ENCODE data around the gene UTP3.
"Not testable (repeated sequence)": the region's sequence is repeated elsewhere in the genome, so short reads cannot be mapped to it uniquely, and the experiment has no call there.

Gene UTP3

DNA sequence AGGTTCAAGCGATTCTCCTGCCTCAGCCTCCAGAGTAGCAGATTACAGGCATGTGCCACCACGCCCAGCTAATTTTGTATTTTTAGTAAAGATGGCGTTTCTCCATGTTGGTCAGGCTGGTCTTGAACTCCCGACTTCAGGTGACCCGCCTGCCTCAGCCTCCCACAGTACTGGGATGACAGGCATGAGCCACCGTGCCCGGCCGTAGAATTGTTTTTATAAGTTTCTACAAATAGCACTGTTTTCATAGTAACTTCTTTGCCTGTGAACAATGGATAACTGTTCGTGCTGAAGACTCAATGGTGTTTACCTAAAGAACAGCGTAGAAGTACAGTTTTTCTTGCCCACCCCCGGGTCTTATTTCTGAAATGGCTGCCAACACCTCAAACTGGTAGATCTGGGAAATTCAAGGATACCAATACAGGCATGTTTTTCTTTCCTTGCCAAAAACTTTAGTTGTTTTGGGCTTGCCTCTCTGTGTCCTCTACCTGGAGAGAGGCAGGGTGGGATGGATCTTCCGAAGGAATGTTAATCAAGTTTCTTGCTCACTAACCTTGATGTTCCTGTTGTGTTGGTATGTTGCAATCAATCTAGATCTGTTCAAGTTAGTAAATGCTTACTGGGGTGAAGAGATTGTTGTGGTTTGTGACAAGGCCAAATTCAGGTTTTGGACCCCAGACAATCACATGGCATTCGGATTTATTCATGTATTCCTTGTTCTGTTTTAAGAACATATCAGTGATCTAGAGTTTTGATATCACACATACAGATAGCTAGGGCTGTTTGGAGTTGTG, 30.7 kb downstream of the UTP3 start:
- DNase-seq, result no peak

DNA sequence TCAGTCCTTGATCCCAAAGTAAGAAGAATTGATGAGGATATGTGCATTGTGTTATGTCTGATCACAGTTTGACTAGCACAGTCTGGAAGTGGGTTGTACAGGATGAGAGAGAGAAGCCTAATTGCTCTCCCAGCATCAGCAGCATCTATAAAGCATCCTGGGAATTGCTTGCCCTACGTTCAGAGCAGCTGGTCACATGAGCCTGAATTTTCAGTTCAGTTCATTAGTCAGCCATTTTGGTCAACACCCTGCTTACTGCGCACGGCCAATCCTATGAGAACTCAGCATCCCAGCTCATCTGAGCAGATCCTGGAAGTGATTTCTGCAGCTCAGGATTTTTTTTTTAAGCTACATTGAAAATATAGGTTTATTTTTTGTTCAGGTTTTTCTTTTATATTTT, 33.4 kb downstream of the UTP3 start, which contains the start of gene RUFY3:
RUFY3 (plus strand) TSS at position 218 of the 400 bp plus-strand sequence. CDS start 610 bp downstream, outside the sequence.
- no peak for DNase-seq

DNA sequence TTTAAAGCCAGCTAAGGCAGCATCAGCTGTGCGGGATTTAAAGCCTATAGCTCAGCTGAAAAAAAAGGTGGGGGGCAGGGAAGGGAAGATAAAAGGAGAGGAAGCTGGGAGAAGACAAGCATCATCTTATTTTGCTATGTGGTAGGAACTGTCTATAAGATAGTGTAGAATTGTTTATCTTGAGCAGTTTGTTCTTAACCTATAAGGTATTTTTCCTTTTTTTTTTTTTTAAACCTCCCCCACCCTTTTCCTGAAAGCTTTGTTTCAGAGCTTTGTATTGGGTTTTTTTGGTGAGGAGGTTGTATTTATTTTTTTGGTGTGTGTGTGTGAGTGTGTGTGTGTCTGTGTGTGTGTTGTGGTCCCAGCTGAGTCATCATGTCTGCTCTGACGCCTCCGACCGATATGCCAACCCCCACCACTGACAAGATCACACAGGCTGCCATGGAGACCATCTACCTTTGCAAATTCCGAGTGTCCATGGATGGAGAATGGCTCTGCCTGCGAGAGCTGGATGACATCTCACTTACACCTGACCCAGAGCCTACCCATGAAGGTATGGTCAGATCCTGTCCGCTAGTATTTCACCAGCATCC, 34.0 kb downstream of the UTP3 start:
- DNase-seq, result no peak

DNA sequence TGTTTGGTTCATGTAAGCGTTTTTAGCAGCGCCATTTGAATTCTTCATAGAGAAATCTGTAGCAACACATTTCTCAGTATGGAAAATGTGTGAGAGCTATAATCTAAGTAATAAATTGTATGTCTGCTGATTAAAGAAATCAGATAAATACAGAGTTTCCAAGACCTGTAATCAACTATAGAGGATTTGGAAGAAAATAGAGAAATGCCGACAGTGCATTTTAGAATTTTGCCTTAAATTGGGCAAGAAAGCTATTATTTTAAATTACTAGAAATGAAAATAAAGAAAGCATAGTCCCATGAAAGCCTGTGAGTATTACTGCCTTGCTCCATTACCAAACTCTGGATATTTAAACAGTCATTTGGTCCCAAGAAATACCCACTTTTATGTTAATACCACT, 36.1 kb downstream of the UTP3 start:
- DNase-seq, result no peak

DNA sequence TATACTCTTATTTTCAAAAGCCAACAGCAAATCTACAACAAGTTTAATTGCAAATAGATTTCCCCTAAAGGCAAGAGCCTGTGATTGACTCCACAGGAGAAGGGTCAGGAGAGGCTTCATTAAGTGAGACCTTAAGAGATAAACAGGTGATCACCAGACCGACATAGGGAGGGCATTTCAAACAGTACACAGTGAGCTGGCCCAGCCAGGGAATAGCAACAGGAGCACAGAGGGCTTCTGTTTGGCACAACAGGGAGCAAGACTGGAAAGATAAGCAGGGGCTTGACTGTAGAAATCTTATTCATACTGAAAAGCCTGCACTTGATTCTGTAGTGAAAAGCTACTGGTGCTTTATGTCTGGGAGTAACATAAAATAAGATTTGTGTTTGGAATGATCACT, 37.3 kb downstream of the UTP3 start:
- DNase-seq, result no peak

DNA sequence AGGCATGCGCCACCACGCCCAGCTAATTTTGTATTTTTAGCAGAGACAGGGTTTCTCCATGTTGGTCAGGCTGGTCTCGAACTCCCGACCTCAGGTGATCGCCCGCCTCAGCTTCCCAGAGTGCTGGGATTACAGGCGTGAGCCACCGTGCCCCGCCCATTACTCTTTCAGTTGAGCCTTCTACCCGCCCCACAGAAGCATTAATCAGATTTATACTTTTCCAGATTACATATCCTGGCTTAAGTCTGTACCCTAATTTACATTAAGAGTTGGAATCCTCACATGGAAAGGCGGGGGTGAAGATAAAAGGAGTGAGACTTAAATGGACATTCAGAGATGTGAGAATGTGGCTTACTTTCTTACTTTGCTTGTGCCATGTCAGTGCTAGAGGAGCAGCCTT, 38.2 kb downstream of the UTP3 start:
- not testable (repeated sequence) for DNase-seq

DNA sequence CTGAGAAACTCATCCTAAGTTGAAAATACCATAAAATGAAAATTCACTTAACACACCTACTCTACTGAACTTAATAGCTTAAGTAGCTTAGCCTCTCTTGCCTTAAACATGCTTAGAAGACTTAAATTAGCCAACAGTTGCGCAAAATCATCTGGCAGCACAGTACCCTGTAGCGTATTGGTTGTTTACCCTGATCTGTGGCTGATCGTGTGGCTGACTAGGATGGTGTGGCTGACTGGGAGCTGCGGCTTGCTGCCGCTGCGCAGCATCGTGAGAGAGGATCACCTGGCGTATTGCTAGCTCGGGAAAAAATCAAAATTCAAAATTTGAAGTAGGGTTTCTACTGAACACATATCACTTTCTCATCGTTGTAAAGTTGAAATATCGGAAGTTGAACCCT, 39.8 kb downstream of the UTP3 start:
- no peak for DNase-seq

DNA sequence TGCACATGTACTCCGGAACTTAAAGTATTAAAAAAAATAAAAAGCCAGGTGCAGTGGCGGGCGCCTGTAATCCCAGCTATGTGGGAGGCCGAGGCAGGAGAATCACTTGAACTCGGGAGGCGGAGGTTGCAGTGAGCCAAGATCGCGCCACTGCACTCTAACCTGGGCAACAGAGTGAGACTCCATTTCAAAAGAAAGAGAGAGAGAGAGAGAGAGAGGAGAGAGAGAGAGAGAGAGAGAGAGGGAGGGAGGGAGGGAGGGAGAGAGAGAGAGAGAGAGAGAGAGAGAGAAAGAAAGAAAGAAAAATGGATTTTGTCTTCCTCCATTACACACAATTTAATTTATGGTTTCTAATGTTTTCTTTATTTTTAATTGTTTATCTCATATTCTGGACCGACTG, 44.5 kb downstream of the UTP3 start:
- DNase-seq, result not testable (repeated sequence)

DNA sequence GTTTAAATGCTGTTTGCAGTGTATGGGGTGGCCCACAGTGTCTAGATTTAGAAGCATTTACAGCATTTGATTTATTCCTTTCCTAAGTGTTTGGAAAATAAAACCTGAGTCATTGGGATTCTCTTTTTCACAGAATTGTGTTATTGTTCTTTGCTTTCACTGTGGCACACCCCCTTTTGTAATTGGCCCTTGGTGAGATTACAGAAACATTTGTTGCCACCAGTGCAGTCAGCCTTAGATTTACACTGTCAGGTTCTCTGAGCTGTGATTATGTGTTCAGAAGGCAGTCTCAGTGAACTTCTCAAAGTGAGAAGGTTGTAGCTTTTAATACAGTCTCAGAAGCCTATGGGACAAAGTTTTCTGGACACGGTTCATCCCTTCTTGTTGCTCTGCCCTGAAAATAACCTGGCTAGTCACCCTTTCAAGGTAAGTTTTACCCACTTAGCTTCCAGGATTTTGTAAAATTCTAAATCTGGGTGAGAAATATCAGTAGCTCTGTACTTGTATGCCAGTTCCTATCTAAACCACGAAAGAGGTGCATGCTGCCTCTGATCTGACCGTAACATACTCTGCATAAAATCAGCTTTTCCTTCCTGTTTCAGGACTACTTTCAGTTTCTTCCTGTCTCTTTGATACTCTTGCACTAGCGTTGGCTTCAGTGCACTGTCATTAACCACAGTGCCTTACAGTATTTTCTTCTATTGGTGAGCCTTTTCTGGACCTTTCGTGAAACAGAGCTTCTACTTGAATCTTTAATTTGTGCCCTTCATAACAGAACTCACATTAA, 46.0 kb downstream of the UTP3 start:
- DNase-seq, result peak; percentile 9

DNA sequence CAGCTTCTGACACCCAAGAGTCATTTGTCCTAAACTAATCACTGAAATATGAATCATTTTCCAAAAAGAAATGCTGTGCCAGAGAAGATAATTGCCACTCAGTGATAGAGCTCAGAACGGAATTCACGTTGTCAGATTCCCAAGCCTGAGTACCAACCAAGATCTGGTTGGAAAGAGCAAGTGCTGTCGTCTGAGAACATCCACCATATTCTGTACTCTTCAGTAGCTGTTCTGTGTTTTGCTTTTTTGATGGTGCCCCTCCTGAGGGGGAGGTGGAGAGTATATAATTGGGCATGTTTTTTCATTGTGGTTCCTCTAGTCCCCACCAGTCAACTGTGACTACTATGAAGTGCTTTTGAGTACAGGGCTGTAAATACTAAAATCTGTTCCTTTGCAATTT, 46.6 kb downstream of the UTP3 start:
- no peak for DNase-seq

DNA sequence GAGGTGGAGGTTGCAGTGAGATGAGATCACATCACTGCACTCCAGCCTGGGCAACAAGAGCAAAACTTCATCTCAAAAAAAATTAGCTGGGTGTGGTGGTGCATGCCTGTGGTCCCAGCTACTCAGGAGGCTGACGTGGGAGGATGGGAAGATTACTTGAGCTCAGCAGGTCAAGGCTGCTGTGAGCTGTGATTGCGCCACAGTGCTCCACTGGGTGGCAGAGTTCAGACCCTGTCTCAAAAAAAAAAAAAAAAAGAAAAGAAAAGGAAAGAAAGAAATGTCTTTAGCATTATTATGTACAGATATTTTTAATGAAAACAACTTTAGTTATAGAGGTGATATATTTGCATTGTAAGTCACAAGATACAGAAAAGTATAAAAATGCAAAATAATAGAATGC, 47.6 kb downstream of the UTP3 start:
- peak; percentile 63 for DNase-seq

DNA sequence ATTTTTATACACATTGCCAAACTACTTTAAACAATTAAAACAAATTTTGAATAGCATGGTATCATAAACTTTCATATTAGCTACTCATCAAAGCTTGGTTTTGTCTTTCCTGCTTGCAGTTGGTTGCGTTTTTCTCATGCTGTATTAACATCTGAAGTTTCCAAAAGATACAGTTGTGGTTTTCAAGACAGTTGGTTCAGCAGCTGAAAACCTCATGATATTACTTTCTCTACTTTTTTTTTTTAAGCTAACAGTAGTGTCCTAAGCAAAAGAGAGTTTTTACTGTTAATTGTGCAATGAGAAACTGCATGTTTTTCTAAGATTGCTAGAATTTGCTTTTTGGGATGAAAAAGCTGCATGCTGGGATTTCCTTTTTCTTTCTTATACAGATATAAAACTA, 48.7 kb downstream of the UTP3 start:
- DNase-seq, result no peak

DNA sequence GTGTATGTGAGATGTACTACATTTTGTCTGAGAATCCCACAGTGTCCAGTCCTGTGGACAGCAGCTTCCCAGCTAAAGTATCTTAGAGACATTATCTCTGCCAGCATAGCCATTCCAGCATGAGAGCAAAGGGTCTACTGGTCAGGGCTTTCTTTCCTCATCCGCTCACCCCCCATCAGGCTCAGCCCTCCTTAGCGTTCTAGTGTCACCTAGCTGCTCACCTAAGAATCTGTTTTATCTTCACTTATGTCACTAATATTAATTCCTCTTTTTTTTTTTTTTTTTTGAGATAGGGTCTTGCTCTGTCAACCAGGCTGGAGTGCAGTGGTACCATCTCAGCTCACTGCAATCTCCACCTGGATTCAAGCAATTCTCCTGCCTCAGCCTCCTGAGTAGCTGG, 49.1 kb downstream of the UTP3 start:
- DNase-seq, result no peak

DNA sequence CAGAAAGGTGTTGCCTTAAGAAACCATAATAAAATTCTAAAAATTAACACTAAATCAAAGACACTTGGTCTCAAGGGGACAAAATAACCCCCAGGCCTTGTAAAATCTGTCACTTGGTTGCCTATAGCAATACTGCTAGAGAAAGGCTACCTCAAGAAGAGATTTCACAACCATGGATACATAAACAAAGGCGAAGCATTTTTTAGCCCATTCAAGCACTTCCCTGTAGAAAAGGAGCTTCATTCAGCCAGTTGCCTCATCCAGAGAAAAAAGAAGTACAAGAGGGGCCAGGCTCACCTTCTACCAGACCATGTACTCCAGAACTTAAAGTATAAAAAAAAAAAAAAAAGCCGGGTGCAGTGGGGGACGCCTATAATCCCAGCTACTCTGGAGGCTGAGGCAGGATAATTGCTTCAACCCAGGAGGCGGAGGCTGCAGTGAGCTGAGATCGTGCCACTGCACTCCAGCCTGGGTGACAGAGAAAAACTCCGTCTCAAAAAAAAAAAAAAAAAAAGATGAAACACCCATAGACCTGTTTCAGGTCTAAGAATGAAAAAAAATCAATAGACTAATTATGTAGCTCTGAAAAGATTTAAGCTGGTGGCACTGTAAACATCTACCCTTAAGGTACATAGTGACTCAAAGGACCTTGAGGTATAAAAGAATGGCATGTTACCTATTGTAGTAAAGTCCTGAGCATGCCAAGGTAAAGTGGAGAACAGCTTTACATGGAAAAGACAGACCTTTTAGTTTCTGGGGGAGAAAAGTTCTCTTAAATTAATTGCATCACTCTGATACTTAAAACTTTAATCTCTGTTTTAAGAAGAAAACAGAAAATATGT, 51.4 kb downstream of the UTP3 start:
- no peak for DNase-seq
